HEK293 (cell line): ENCODE measurements around the gene METTL15.
"Not testable (repeated sequence)": the region's sequence is repeated elsewhere in the genome, so short reads cannot be mapped to it uniquely, and the experiment has no call there.

Experiments used
- CTCF ChIA-PET: fragments of 350-600 bp; formaldehyde crosslinking; extraction: SDS; loops from one replicate; lab custom pipeline; 2021; ENCODE audit warnings: antibody characterized with exemption; lab: Yijun Ruan, JAX
- POLR2A ChIA-PET: fragments of 300-600 bp; formaldehyde crosslinking; extraction: SDS; loops from one replicate; lab custom pipeline; 2020; ENCODE audit warnings: antibody characterized with exemption, inconsistent platforms; lab: Yijun Ruan, JAX
- H3K27ac ChIP-seq: fragments of 200-500 bp; sonication (Bioruptor generic); 2 replicates; pipeline ENCODE4 v1.5.1; 2014; ENCODE audit warnings: low read depth, low read length, control low read depth, inconsistent platforms; ENCODE audit errors: extremely low read depth
- H3K36me3 ChIP-seq, 2 experiments: fragments of 200-500 bp in 1 of 2; sonication (Bioruptor generic) in 1 of 2; 1 replicate in 1 of 2; 2 replicates in 1 of 2; pipeline ENCODE4 v1.5.1; 2014 to 2017; ENCODE audit warnings: inconsistent platforms in 2 of 2, low read length in 2 of 2; ENCODE audit not compliant: control insufficient read depth in 2 of 2, insufficient read depth in 1 of 2
- H3K4me1 ChIP-seq: fragments of 200-500 bp; sonication (Bioruptor generic); 2 replicates; pipeline ENCODE4 v1.5.1; 2014; ENCODE audit warnings: mild to moderate bottlenecking, low read length, inconsistent platforms; ENCODE audit not compliant: control insufficient read depth, insufficient read depth
- H3K4me3 ChIP-seq: 2 replicates; pipeline ENCODE4 v1.5.1; 2011; ENCODE audit warnings: low read depth, mild to moderate bottlenecking, control low read depth, low read length, moderate library complexity
- H3K9me3 ChIP-seq: fragments of 200-500 bp; sonication (Bioruptor generic); 2 replicates; pipeline ENCODE4 v1.5.1; 2014; ENCODE audit warnings: low read depth, low read length, inconsistent platforms; ENCODE audit not compliant: control insufficient read depth, insufficient read depth
- GLI4 ChIP-seq: fragments of 450-650 bp; formaldehyde crosslinking; IDR thresholded peaks from 2 replicates; pipeline ENCODE4 v1.5.1; 2016; ENCODE audit warnings: missing biosample characterization, missing genetic modification characterization
- PRDM4 ChIP-seq: fragments of 450-650 bp; formaldehyde crosslinking; IDR thresholded peaks from 2 replicates; pipeline ENCODE4 v1.5.1; 2017; ENCODE audit warnings: missing biosample characterization, missing genetic modification characterization
- ZNF121 ChIP-seq: fragments of 450-650 bp; formaldehyde crosslinking; IDR thresholded peaks from 2 replicates; pipeline ENCODE4 v1.5.1; 2016; ENCODE audit warnings: missing biosample characterization, missing genetic modification characterization
- ZNF146 ChIP-seq: fragments of 450-650 bp; formaldehyde crosslinking; IDR thresholded peaks from 2 replicates; pipeline ENCODE4 v1.5.1; 2016; ENCODE audit warnings: missing biosample characterization, missing genetic modification characterization
- ZNF202 ChIP-seq: fragments of 450-650 bp; formaldehyde crosslinking; IDR thresholded peaks from 2 replicates; pipeline ENCODE4 v1.5.1; 2016; ENCODE audit warnings: missing biosample characterization, missing genetic modification characterization, borderline replicate concordance
- ZNF513 ChIP-seq: fragments of 450-650 bp; IDR thresholded peaks from 2 replicates; pipeline ENCODE4 v1.5.1; 2018; ENCODE audit warnings: missing biosample characterization, missing genetic modification characterization
- ZNF518A ChIP-seq: fragments of 450-650 bp; formaldehyde crosslinking; conservative IDR thresholded peaks from 2 replicates; pipeline ENCODE4 v1.5.1; 2016; ENCODE audit warnings: low read depth, missing biosample characterization, missing genetic modification characterization
- ZNF629 ChIP-seq: fragments of 450-650 bp; formaldehyde crosslinking; IDR thresholded peaks from 2 replicates; pipeline ENCODE4 v1.5.1; 2017; ENCODE audit warnings: missing biosample characterization, missing genetic modification characterization
- ZNF664 ChIP-seq: fragments of 450-650 bp; formaldehyde crosslinking; IDR thresholded peaks from 2 replicates; pipeline ENCODE4 v1.5.1; 2016; ENCODE audit warnings: missing biosample characterization, missing genetic modification characterization
- ZNF677 ChIP-seq: fragments of 450-650 bp; IDR thresholded peaks from 2 replicates; pipeline ENCODE4 v1.5.0; 2018; ENCODE audit warnings: missing biosample characterization, mild to moderate bottlenecking, missing genetic modification characterization, moderate library complexity
- ZNF785 ChIP-seq: fragments of 450-650 bp; formaldehyde crosslinking; IDR thresholded peaks from 2 replicates; pipeline ENCODE4 v1.5.1; 2016; ENCODE audit warnings: missing biosample characterization, missing genetic modification characterization
- ZSCAN18 ChIP-seq: fragments of 450-650 bp; formaldehyde crosslinking; IDR thresholded peaks from 2 replicates; pipeline ENCODE4 v1.5.1; 2016; ENCODE audit warnings: missing biosample characterization, missing genetic modification characterization

The METTL15 gene

GRCh38 chr11:28268925-28269324 is 160.7 kb downstream of the METTL15 start:
- TF ChIP-seq PRDM4 (no peak), ZNF518A (tag by site-specific recombination) (no peak), ZNF513 (tag by site-specific recombination) (no peak), ZNF629 (no peak), ZSCAN18 (tag by site-specific recombination) (no peak), ZNF202 (no peak), ZNF664 (tag by site-specific recombination) (no peak), ZNF677 (tag by site-specific recombination) (no peak), ZNF121 (tag by site-specific recombination) (no peak), ZNF785 (tag by site-specific recombination) (no peak)
- Histone ChIP-seq H3K27ac (no peak overlapping the region), H3K4me3 (no peak overlapping the region), H3K36me3 (no peaks in the 10 kb centered on the region), H3K9me3 (no peaks in the 10 kb centered on the region), H3K4me1 (no peaks in the 10 kb centered on the region)
- ChIA-PET CTCF (interaction anchor here (1.3 kb wide), 1 partner anchor 405 kb away, joined by 3 read pairs; no protein-coding TSS in a partner anchor), POLR2A (no interaction called here)

GRCh38 chr11:28269586-28269985 is 161.4 kb downstream of the METTL15 start:
- TF ChIP-seq GLI4 (tag by site-specific recombination) = no peak
- Histone ChIP-seq H3K36me3 (no peaks in the 10 kb centered on the region), H3K4me1 (no peaks in the 10 kb centered on the region), H3K4me3 (no peak overlapping the region), H3K27ac (no peak overlapping the region), H3K9me3 (no peaks in the 10 kb centered on the region)
- ChIA-PET CTCF (no interaction called here), POLR2A (no interaction called here)

- H3K4me1 ChIP-seq, H3K36me3 ChIP-seq, H3K27ac ChIP-seq, POLR2A ChIA-PET, H3K9me3 ChIP-seq: not testable (repeated sequence)
- TF ChIP-seq ZNF146 = peak; percentile 89
- TF ChIP-seq, all 188 proteins: peak for 1; not testable (repeated sequence) for 187
- CTCF ChIA-PET, H3K4me3 ChIP-seq: not testable (repeated sequence)
These were observed 164.1 kb downstream of the METTL15 start for GRCh38 chr11:28272247-28272646.
